ENCODE measurements around the gene MCRIP2. TPM values are rescaled to one million over a fixed set of nuclear protein-coding genes. Genes with fewer than 3 reads are reported as not detected.
A peak's percentile ranks its signal among the peaks of the same experiment; 100 is the strongest.

MCRIP2 gene
- polyA plus RNA-seq, 1 donor from 2014 or later: 29.1 TPM

GRCh38 chr16:692356-693108 is 50.9 kb downstream of the MCRIP2 start:
- Histone ChIP-seq H3K9me2 (ENCODE audit: insufficient read depth, low read length) (no peaks in the 10 kb centered on the region), H3K27me3 (ENCODE audit: insufficient read depth, low read depth, low read length) (peaks cover 21% of the 10 kb centered on the region), H3K9ac (ENCODE audit: low read length) (no peak overlapping the region), H3F3A (ENCODE audit: insufficient read depth, low read length, poor library complexity, severe bottlenecking) (no peaks in the 10 kb centered on the region), H3K4me3 (ENCODE audit: low read length) (no peak overlapping the region), H2AFZ (ENCODE audit: low read depth, low read length) (no peak overlapping the region), H3K4me2 (ENCODE audit: low read length) (no peak overlapping the region), H3K9me3 (ENCODE audit: low read length) (no peaks in the 10 kb centered on the region), H3K79me2 (replicated peaks; ENCODE audit: insufficient read depth, low read length) (peaks cover 6% of the 10 kb centered on the region), H4K20me1 (ENCODE audit: insufficient read depth) (peaks cover 3% of the 10 kb centered on the region), H3K36me3 (ENCODE audit: insufficient read depth, low read length) (no peaks in the 10 kb centered on the region), H3K27ac (ENCODE audit: low read length) (no peak overlapping the region)
- TF ChIP-seq EZH2 (IDR thresholded peaks at IDR 0.05; ENCODE audit: borderline replicate concordance, insufficient read depth, low read length, poor library complexity, severe bottlenecking): no peak
- no peak for TF ChIP-seq CTCF (IDR thresholded peaks at IDR 0.05; ENCODE audit: poor library complexity, severe bottlenecking)
- no peak for TF ChIP-seq EP300 (conservative IDR thresholded peaks at IDR 0.05; ENCODE audit: poor library complexity, severe bottlenecking)
- no peak for TF ChIP-seq TAF1 (IDR thresholded peaks at IDR 0.05; ENCODE audit: low read depth)
- TF ChIP-seq SMC3 (conservative IDR thresholded peaks at IDR 0.05; ENCODE audit: poor library complexity): no peak
- no peak for TF ChIP-seq MXI1 (conservative IDR thresholded peaks at IDR 0.05; ENCODE audit: poor library complexity, severe bottlenecking)
- no peak for TF ChIP-seq REST (IDR thresholded peaks at IDR 0.05; ENCODE audit: borderline replicate concordance)
- no peak for TF ChIP-seq POLR2AphosphoS5 (IDR thresholded peaks at IDR 0.05)
- no peak for TF ChIP-seq RAD21 (conservative IDR thresholded peaks at IDR 0.05)

- Histone ChIP-seq H3K4me3 (ENCODE audit: low read length) (no peak overlapping the region), H3K27me3 (ENCODE audit: insufficient read depth, low read depth, low read length) (peaks cover 21% of the 10 kb centered on the region), H3K9me3 (ENCODE audit: low read length) (no peaks in the 10 kb centered on the region), H3F3A (ENCODE audit: insufficient read depth, low read length, poor library complexity, severe bottlenecking) (no peaks in the 10 kb centered on the region), H4K20me1 (ENCODE audit: insufficient read depth) (peaks cover 3% of the 10 kb centered on the region), H3K36me3 (ENCODE audit: insufficient read depth, low read length) (no peaks in the 10 kb centered on the region), H3K9ac (ENCODE audit: low read length) (no peak overlapping the region), H3K9me2 (ENCODE audit: insufficient read depth, low read length) (no peaks in the 10 kb centered on the region), H2AFZ (ENCODE audit: low read depth, low read length) (no peak overlapping the region), H3K4me2 (ENCODE audit: low read length) (no peak overlapping the region), H3K27ac (ENCODE audit: low read length) (no peak overlapping the region), H3K79me2 (replicated peaks; ENCODE audit: insufficient read depth, low read length) (peaks cover 6% of the 10 kb centered on the region)
- no peak for TF ChIP-seq EZH2 (IDR thresholded peaks at IDR 0.05; ENCODE audit: borderline replicate concordance, insufficient read depth, low read length, poor library complexity, severe bottlenecking)
- peak; percentile 11 for TF ChIP-seq POLR2AphosphoS5 (IDR thresholded peaks at IDR 0.05)
These were observed 51.7 kb downstream of the MCRIP2 start for GRCh38 chr16:693364-693763.

Data from neural cell (in vitro differentiated cells).